ENCODE measurements around the gene C11orf91.

DNA sequence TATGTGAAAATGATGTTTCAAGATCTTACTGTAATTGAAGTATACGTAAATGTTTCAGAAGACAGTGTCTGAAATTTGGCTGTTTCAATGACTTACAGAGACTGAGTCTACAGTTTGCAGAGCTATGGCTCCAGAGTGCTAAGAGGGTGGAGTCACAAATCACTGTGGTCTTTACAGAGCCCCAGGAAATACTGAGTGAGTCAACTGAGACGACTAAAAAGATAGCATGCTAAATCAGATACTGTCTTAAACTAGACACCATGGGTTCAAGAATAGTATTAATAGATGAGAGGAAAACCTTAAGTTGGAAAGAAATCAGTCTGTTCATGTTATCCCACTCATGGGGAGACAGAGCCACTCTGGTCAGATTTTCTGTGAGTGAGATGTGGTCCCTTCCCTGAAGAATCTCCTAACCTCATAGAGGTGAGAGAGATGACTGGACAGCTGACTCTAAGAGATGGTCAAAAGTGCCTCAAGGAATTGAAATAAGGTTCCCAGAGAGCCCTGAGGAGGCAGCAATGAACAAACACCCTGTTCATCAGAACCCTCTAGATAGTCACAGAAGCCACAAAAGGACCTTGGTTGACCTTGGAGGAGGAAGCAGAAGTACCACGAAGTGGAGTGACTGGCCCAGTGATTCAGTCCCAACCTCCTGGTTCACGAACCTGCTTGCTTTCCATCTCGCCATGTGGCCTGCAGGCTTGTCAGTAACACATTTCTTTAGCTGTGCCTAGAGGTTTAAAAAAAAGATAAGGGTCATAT lies 30.2 kb downstream of the C11orf91 start:
- TF ChIP-seq, protein P1, sequence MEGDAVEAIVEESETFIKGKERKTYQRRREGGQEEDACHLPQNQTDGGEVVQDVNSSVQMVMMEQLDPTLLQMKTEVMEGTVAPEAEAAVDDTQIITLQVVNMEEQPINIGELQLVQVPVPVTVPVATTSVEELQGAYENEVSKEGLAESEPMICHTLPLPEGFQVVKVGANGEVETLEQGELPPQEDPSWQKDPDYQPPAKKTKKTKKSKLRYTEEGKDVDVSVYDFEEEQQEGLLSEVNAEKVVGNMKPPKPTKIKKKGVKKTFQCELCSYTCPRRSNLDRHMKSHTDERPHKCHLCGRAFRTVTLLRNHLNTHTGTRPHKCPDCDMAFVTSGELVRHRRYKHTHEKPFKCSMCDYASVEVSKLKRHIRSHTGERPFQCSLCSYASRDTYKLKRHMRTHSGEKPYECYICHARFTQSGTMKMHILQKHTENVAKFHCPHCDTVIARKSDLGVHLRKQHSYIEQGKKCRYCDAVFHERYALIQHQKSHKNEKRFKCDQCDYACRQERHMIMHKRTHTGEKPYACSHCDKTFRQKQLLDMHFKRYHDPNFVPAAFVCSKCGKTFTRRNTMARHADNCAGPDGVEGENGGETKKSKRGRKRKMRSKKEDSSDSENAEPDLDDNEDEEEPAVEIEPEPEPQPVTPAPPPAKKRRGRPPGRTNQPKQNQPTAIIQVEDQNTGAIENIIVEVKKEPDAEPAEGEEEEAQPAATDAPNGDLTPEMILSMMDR (IDR thresholded peaks at IDR 0.05): no peak
- TF ChIP-seq POLR2AphosphoS5 (IDR thresholded peaks at IDR 0.05; ENCODE audit: low read depth, low read length) (no peak), SIN3A (IDR thresholded peaks at IDR 0.05; ENCODE audit: borderline replicate concordance, insufficient read depth, low read depth, low read length) (no peak), TCF7L2 (IDR thresholded peaks at IDR 0.05; ENCODE audit: low read depth, low read length) (no peak)
- TF ChIP-seq, protein P2, sequence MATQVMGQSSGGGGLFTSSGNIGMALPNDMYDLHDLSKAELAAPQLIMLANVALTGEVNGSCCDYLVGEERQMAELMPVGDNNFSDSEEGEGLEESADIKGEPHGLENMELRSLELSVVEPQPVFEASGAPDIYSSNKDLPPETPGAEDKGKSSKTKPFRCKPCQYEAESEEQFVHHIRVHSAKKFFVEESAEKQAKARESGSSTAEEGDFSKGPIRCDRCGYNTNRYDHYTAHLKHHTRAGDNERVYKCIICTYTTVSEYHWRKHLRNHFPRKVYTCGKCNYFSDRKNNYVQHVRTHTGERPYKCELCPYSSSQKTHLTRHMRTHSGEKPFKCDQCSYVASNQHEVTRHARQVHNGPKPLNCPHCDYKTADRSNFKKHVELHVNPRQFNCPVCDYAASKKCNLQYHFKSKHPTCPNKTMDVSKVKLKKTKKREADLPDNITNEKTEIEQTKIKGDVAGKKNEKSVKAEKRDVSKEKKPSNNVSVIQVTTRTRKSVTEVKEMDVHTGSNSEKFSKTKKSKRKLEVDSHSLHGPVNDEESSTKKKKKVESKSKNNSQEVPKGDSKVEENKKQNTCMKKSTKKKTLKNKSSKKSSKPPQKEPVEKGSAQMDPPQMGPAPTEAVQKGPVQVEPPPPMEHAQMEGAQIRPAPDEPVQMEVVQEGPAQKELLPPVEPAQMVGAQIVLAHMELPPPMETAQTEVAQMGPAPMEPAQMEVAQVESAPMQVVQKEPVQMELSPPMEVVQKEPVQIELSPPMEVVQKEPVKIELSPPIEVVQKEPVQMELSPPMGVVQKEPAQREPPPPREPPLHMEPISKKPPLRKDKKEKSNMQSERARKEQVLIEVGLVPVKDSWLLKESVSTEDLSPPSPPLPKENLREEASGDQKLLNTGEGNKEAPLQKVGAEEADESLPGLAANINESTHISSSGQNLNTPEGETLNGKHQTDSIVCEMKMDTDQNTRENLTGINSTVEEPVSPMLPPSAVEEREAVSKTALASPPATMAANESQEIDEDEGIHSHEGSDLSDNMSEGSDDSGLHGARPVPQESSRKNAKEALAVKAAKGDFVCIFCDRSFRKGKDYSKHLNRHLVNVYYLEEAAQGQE (IDR thresholded peaks at IDR 0.05; ENCODE audit: insufficient read depth in 1 of 2, low read depth in 2 of 2, low read length in 1 of 2): no peak
